ENCODE measurements around the gene DYSF.

DYSF gene

GRCh38 chr2:71714601-71715240 is 261.4 kb downstream of the DYSF start:
- in situ Hi-C loops (cut with HindIII; ENCODE audit: low sequenced_read_pairs): no loop called here

- in situ Hi-C loops (cut with HindIII; ENCODE audit: low sequenced_read_pairs): no loop called here
These were observed 261.9 kb downstream of the DYSF start for GRCh38 chr2:71715241-71715750.

GRCh38 chr2:71715951-71716696 is 262.8 kb downstream of the DYSF start:
- in situ Hi-C loops (cut with HindIII; ENCODE audit: low sequenced_read_pairs): no loop called here

- in situ Hi-C loops (cut with HindIII; ENCODE audit: low sequenced_read_pairs): no loop called here
These were observed 263.6 kb downstream of the DYSF start for GRCh38 chr2:71716697-71717624.

- in situ Hi-C loops (cut with HindIII; ENCODE audit: low sequenced_read_pairs): no loop called here
These were observed 265.3 kb downstream of the DYSF start for GRCh38 chr2:71718686-71719085.

GRCh38 chr2:71719520-71720282 is 266.3 kb downstream of the DYSF start:
- in situ Hi-C loops (cut with HindIII; ENCODE audit: low sequenced_read_pairs): no loop called here

GRCh38 chr2:71720283-71720560 is 266.9 kb downstream of the DYSF start:
- in situ Hi-C loops (cut with HindIII; ENCODE audit: low sequenced_read_pairs): no loop called here

GRCh38 chr2:71720596-71721361 is 267.4 kb downstream of the DYSF start:
- in situ Hi-C loops (cut with HindIII; ENCODE audit: low sequenced_read_pairs): no loop called here

- in situ Hi-C loops (cut with HindIII; ENCODE audit: low sequenced_read_pairs): no loop called here
These were observed 268.0 kb downstream of the DYSF start for GRCh38 chr2:71721362-71721665.

GRCh38 chr2:71721669-71722068 is 268.3 kb downstream of the DYSF start:
- in situ Hi-C loops (cut with HindIII; ENCODE audit: low sequenced_read_pairs): no loop called here

- in situ Hi-C loops (cut with HindIII; ENCODE audit: low sequenced_read_pairs): no loop called here
These were observed 268.9 kb downstream of the DYSF start for GRCh38 chr2:71722286-71722685.

GRCh38 chr2:71724793-71725192 is 271.4 kb downstream of the DYSF start:
- in situ Hi-C loops (cut with HindIII; ENCODE audit: low sequenced_read_pairs): no loop called here

- in situ Hi-C loops (cut with HindIII; ENCODE audit: low sequenced_read_pairs): no loop called here
These were observed 272.5 kb downstream of the DYSF start for GRCh38 chr2:71725836-71726235.

GRCh38 chr2:71727562-71727961 is 274.2 kb downstream of the DYSF start:
- in situ Hi-C loops (cut with HindIII; ENCODE audit: low sequenced_read_pairs): no loop called here

- in situ Hi-C loops (cut with HindIII; ENCODE audit: low sequenced_read_pairs): no loop called here
These were observed 274.7 kb downstream of the DYSF start for GRCh38 chr2:71728036-71728435.

- in situ Hi-C loops (cut with HindIII; ENCODE audit: low sequenced_read_pairs): no loop called here
These were observed 277.5 kb downstream of the DYSF start for GRCh38 chr2:71730785-71731383.

GRCh38 chr2:71734620-71735019 is 281.3 kb downstream of the DYSF start:
- in situ Hi-C loops (cut with HindIII; ENCODE audit: low sequenced_read_pairs): no loop called here

GRCh38 chr2:71735676-71736075 is 282.3 kb downstream of the DYSF start:
- in situ Hi-C loops (cut with HindIII; ENCODE audit: low sequenced_read_pairs): no loop called here
